Left cardiac atrium (tissue), 4 donors: ENCODE results near the gene ARHGAP22. TPM values are rescaled to one million over a fixed set of nuclear protein-coding genes. Genes with fewer than 3 reads are reported as not detected.

Experiments
- ATAC-seq, 2 donors: fragments of 200-7000 bp; cut with Tn5 transposase; one replicate each; pipeline ENCODE4 v1.9.1; 2020; ENCODE audit warnings: mild to moderate bottlenecking in 2 of 2, moderate library complexity in 2 of 2
- DNase-seq: peaks from one replicate; pipeline ENCODE4 v3.0.0-alpha.2; 2020
- intact Hi-C, 2 donors: fragments of 100-400 bp; cut with DNase I; formaldehyde crosslinking; loops; one replicate each; pipeline versions ENCODE4 v1.14.1 to v1.15.1; 2022 to 2023
- total RNA-seq, 2 donors: library from RNA; stranded (reverse); fragmentation: NEBNext Ultra II Directional; extraction: Animal tissue kit (Norgen Biotek cat#: 25700); gene quantifications; one replicate each; pipeline ENCODE4 v1.2.1, GENCODE V29; 2021
- donor health status: DM: no; HTN: yes; CAD: no.
- donor health status: DM: no; HTN: yes; CAD: no; lungs with severe emphysema.
- donor health status: DM: yes; HTN: yes; CAD: no.
- donor health status: Dilated cardiomyopathy.

Gene ARHGAP22
- total RNA-seq, 2 donors from 2014 or later, result 4.7 to 6.0 TPM

DNA sequence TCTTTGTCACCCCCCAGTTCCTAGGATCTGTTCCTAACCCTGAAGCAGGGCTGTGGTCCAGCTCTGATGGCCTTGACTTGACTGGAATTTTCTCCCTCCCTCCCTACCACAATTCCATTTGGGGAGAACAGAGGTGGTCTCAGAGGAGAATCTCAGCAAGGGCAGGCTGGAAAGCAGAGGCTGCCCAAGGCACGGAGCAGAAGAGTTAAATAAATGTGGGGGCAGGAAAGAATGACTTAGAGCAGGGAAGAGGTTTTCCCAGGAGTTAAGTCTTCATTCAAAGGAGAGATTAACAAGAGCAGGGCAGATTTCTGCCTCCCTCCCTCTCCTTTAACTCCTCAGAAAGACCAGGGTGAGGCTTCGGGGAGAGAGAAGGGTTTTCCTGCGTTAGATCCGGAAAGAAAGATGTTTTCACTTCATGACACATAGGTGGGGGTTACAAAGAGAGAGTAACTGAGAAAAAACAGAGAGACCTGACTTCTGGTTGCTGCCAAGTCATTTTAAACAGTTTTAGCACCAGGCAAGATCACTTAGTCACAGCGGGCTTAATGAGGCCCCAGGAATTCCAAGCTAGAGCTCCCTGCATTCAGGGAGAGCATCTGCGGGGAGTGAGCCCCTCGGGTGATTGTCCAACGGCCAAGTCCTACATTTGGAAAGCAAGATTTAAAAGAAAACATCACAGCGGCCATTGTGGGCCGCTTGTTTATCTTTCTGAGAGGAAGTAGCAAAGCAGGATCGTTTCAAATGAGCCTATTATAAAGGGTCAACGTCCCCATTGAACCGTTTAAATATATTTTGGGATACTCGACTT lies 78.7 kb downstream of the ARHGAP22 start:
- DNase-seq (no peak), ATAC-seq (no peak)
- intact Hi-C loops, result no loop called here

- DNase-seq, result no peak
- intact Hi-C loops, result no loop called here
- ATAC-seq, result no peak
Measured at GRCh38 chr10:48525113-48525512, 79.8 kb downstream of the ARHGAP22 start.

DNA sequence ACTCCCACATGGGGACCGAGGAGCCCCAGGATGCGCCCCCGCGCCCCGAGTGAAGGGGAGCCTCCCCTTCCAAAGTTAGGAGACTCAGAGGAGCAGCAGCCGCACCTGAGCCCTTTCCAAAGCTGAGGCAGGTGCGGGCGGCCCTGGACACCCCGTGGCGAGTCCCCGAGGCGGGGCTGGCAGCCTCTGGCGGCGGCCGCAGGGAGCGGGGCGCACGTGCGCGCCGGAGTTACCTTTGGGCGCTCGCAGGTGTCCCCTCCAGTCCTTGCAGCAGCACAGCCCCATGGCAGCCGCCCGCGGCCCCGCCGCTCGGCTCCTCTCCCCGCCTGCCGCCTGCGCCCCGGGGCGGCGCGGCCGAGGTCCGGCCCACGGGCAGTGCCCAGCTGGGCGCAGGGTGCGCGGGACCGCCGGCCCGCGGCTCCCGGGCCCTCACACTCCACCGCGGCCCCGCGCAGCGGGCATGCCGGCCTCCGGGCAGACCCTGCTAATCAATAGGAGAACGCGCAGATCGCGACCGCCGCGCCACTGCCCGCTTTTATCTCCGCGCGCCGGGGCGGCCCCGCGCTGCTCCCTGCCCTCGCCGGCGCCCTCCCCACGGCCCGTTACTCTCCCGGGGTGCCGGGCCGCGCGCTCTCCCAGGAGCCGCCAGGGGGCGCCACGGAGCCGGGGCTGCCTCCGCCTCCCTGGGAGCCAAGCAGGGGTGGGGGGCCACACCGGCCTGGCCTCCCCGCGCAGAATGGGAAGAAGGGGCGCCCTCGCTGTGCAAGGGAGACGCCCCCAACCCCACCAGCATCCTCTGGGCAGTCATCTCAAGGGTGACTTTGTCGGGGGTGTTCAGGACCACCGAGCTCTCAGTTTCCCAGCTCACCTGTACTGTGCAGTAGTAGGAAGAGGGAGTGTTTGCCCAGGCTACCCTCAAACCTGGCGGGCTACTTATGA lies 80.8 kb downstream of the ARHGAP22 start:
- peak; percentile 57 to 59 for ATAC-seq
- DNase-seq, result no peak
- intact Hi-C loops, result no loop called here

DNA sequence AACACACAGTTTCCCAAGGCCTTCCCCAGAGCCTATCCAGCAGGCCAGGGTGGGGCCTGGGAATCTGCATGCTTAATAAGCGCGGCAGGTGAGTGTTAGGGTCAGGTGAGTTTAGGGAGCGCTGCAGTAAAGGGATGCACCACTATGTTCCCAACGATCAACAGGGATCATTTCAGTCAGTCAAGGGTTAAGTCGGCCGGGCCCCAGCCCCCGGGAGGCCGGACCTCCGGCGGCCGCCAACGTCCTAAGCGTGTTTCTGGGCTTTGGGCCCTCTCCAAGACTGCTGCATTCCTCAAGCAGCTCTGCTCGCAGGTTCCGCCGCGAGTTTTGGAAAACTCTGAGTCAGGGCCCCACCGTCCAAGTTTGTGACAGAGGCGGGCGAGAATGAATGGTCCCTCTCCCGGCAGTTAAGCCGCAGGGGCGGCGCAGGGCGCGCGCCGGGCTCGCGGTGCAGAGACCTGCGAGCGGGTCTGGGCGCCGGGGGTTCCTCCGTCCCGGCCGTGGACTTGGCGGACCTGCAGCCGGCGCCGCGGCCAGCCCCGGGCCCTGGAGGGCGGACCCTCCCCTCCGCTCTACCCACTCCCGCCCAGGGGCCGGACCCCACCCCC lies 81.6 kb downstream of the ARHGAP22 start:
- DNase-seq (peak; percentile 74), ATAC-seq (peak; percentile 80 to 88)
- intact Hi-C loops, result no loop called here

DNA sequence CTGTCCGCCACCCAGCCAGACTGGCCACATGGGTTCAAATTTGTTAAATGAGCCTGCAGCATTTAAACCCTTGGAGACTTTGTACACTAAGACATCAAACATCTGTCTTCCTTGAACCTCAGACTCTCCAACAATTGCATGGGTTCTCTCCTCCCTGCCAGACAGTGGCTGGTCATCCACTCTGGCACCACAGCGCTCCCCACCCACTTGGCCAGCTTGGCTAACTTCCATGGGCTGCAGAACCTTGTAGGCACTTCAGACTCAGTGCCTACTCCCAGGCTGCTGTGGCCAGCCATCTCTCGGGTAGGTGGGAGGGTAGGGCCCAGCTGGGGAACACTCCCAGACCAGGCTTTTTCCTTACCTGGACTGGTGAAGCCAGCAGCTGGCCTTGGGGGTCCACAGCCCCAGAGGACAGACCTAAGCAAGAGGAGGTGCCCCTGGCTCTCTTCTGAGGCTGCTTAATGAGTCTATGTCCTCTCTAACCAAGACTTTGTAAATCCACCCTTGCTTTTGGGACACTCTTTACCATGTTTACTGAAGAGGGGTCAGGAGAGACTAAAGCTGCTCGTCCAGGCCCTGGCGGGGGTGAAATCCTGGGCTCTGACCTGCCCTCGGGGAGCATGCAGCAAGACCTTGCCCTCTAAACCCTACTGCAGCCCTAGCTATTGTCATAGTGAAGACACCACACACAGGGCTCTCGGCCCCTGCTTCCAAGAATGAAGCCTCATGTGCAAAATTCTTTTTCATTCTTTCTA lies 82.7 kb downstream of the ARHGAP22 start:
- DNase-seq, result no peak
- no peak for ATAC-seq

GRCh38 chr10:48520594-48520993 lies 84.3 kb downstream of the ARHGAP22 start:
- no peak for DNase-seq
- intact Hi-C loops, result no loop called here
- ATAC-seq, result no peak

More for the DNA sequence above, 82.7 kb downstream of the ARHGAP22 start:
- intact Hi-C loops, result no loop called here

DNA sequence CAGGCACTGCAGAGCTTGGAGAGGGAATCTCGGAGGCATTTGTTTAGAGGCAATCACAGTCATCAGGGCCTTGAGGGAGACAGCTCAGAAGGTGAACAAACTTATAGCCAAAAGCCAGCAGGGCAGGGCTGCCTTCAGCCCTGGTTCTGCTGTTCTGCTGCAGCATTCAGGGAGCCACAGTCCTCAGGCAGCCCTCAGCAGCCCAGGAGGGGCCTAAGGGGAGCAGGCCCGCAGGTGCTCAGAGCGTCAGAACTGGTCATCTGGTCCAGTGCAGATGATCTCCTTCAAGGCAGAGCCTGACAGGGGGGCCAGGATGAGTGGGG lies 84.7 kb downstream of the ARHGAP22 start:
- DNase-seq, result no peak
- intact Hi-C loops, result no loop called here
- ATAC-seq, result no peak

DNA sequence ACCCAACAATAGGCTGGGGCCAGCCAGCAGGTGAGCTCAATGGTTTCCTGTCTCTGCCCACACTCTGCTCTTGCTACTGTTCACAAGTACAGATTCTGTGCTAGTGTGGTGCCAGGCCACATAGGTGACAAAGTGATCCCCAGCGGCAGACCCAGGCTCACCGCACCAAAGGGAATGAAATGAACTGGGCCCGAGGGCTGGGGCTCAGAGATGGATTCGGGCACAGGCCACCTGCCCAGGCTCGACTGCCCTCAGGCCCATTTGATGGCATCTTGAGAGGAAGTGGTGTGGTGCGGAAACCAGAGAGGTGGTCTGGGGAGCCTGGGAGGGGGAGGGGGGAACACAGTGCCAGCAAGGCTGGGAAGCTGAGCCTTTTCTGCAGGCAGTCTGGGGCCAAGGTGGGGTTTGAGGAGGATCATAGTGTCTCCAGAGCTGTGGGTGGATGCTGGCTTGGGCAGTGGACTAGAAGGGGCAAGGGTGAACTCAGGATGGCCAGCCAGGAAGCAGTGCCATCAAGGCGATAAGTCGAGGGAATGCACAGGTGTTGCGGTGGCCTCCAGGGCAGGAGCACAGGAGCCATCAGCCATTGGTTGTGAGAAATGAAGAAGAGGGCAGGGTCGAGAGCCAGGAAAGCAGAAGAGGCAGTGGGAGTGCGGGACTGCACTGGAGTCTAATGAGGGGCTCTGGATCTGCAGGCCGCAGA lies 85.2 kb downstream of the ARHGAP22 start:
- intact Hi-C loops, result no loop called here
- DNase-seq, result no peak
- ATAC-seq, result no peak

- ATAC-seq (no peak), DNase-seq (no peak)
- intact Hi-C loops, result no loop called here
Measured at GRCh38 chr10:48518986-48519385, 85.9 kb downstream of the ARHGAP22 start.

DNA sequence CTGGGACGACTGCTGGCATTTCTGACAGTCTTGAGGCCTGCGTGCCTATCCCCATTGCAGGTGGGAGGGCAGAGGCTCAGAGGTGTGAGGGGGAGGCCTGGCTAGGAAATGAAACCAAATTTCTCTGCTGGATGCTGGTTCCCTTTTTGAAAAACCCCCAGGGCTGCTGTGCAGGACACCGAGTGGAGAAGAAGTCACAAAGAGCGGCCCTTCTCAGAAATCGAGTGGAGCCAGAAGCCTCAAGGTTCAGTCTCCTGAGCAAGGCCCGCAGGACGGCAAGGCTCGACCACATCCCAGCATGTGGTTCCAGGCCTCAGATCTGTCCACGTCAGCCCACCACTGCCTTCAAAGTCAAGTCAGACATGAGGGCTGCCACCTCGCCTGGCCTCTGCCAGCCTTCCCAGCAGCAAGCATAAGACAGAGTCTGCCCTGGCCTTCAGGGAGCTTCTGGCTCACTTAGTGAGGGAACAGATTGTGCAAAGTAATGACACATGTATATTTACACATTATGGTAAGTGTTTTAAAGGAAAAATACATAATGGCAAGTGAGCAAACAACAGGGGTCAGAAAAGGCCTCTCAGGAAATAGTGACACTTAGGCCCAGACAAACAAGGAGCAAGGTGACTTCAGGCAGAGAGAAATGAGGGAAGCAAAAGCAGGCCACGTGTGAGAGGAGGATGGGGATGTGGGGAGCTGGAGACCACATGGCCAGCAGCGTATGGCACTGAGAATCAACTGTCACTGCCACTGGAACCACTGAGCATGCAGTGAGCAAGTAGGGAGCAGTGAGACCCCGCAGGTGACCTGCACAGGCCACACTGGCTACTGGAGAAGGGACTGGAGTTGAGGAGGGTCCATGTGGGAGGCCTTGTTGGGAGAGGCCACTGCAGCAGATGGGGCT lies 86.7 kb downstream of the ARHGAP22 start:
- intact Hi-C loops, result no loop called here
- ATAC-seq, result no peak

GRCh38 chr10:48517482-48517881 lies 87.4 kb downstream of the ARHGAP22 start:
- intact Hi-C loops, result no loop called here
- DNase-seq, result no peak
- no peak for ATAC-seq

More for the DNA sequence above, 86.7 kb downstream of the ARHGAP22 start:
- no peak for DNase-seq

GRCh38 chr10:48516911-48517310 lies 88.0 kb downstream of the ARHGAP22 start:
- intact Hi-C loops, result no loop called here
- DNase-seq (no peak), ATAC-seq (no peak)

GRCh38 chr10:48514916-48515315 lies 90.0 kb downstream of the ARHGAP22 start:
- no peak for DNase-seq
- intact Hi-C loops, result no loop called here
- ATAC-seq, result no peak

GRCh38 chr10:48514255-48514654 lies 90.6 kb downstream of the ARHGAP22 start:
- ATAC-seq (no peak), DNase-seq (no peak)
- intact Hi-C loops, result no loop called here

- no peak for ATAC-seq
- intact Hi-C loops, result no loop called here
Measured at GRCh38 chr10:48512861-48513260, 92.0 kb downstream of the ARHGAP22 start.

GRCh38 chr10:48511875-48512231 lies 93.0 kb downstream of the ARHGAP22 start:
- peak in 1 of 2 donors; percentile 67 for ATAC-seq
- intact Hi-C loops, result no loop called here
- DNase-seq, result no peak

More at GRCh38 chr10:48512861-48513260, 92.0 kb downstream of the ARHGAP22 start:
- DNase-seq, result no peak

GRCh38 chr10:48511066-48511874 lies 93.6 kb downstream of the ARHGAP22 start:
- ATAC-seq (no peak), DNase-seq (no peak)
- intact Hi-C loops, result no loop called here
